Measurements from ENCODE around the gene NUBPL.
"Not testable (repeated sequence)": the region's sequence is repeated elsewhere in the genome, so short reads cannot be mapped to it uniquely, and the experiment has no call there.

Gene NUBPL

DNA sequence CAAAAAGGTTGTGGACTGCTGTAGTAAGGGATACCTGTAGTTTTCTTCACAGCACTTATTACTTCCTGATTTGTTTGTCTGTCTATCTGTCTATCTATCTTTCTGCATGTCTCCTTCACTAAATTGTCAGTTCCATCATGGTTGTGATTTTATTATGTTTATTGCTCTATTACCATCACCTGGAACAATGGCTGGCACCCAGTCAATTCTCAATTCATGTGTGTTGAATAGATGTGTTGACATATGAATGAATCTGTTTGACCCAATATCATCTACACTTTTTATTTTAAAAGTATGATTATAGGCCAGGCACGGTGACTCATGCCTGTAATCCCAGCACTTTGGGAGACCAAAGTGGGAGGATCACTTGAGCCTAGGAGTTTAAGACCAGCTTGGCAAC, 224.4 kb downstream of the NUBPL start:
- H3K27ac ChIP-seq = no peak overlapping the region
- H3K9me3 ChIP-seq = peaks cover 11% of the 10 kb centered on the region
- H3K27me3 ChIP-seq = no peaks in the 10 kb centered on the region
- H3K4me3 ChIP-seq (ENCODE audit: low read depth in 1 of 2, low read length in 1 of 2) = no peak overlapping the region
- H3K36me3 ChIP-seq = no peaks in the 10 kb centered on the region
- no peaks in the 10 kb centered on the region for H3K4me1 ChIP-seq (ENCODE audit: control insufficient read depth in 1 of 2, insufficient read depth in 1 of 2, low read depth in 1 of 2, low read length in 1 of 2)
- TF ChIP-seq, protein P1, sequence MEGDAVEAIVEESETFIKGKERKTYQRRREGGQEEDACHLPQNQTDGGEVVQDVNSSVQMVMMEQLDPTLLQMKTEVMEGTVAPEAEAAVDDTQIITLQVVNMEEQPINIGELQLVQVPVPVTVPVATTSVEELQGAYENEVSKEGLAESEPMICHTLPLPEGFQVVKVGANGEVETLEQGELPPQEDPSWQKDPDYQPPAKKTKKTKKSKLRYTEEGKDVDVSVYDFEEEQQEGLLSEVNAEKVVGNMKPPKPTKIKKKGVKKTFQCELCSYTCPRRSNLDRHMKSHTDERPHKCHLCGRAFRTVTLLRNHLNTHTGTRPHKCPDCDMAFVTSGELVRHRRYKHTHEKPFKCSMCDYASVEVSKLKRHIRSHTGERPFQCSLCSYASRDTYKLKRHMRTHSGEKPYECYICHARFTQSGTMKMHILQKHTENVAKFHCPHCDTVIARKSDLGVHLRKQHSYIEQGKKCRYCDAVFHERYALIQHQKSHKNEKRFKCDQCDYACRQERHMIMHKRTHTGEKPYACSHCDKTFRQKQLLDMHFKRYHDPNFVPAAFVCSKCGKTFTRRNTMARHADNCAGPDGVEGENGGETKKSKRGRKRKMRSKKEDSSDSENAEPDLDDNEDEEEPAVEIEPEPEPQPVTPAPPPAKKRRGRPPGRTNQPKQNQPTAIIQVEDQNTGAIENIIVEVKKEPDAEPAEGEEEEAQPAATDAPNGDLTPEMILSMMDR (IDR thresholded peaks at IDR 0.05) = no peak

DNA sequence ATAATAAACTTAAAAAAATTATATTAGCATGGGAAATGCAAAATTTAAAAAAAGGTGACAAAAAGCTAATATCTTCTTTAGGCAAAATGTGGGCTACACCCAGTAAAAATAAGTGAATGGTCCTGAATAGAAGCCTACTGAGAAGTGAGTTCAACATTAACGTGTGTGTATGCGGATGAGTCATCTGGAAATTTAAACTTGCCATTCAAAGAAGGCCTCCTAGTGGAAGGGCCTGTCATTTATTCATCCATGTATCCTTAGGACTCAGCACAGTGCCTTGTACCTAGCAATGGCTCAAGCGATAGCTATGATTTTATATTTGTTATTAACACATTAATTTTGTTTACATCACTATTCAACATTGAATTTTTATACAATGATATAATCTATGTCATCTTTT, 226.2 kb downstream of the NUBPL start:
- H3K27me3 ChIP-seq = no peaks in the 10 kb centered on the region
- no peaks in the 10 kb centered on the region for H3K36me3 ChIP-seq
- H3K27ac ChIP-seq = no peak overlapping the region
- H3K4me3 ChIP-seq (ENCODE audit: low read depth in 1 of 2, low read length in 1 of 2) = no peak overlapping the region
- TF ChIP-seq, protein P1 (IDR thresholded peaks at IDR 0.05) = no peak
- H3K9me3 ChIP-seq = no peaks in the 10 kb centered on the region
- H3K4me1 ChIP-seq (ENCODE audit: control insufficient read depth in 1 of 2, insufficient read depth in 1 of 2, low read depth in 1 of 2, low read length in 1 of 2) = no peaks in the 10 kb centered on the region

DNA sequence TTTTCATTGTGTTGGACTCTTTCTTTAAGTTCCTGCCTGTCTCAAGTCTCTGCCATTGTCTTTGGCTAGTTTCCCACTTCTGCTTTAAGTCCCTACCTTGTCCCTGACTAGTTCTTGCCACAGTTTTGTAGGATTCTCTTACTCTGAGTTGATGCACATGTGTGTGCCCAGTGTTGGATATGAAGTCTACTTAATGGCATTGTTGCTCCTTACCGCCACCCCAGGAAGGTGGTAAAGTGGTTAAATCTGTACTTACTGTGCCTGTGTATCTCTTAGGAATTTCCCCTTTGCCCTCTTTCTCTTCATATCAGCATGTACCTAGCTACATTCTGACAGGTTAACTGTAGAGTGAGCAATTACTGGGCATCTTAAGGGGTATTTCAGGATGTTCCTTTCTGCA, 227.1 kb downstream of the NUBPL start:
- TF ChIP-seq, protein P1 (IDR thresholded peaks at IDR 0.05) = no peak
- H3K4me1 ChIP-seq (ENCODE audit: control insufficient read depth in 1 of 2, insufficient read depth in 1 of 2, low read depth in 1 of 2, low read length in 1 of 2) = no peaks in the 10 kb centered on the region
- H3K27ac ChIP-seq = no peak overlapping the region
- no peak overlapping the region for H3K4me3 ChIP-seq (ENCODE audit: low read depth in 1 of 2, low read length in 1 of 2)
- no peaks in the 10 kb centered on the region for H3K27me3 ChIP-seq
- no peaks in the 10 kb centered on the region for H3K9me3 ChIP-seq
- no peaks in the 10 kb centered on the region for H3K36me3 ChIP-seq

DNA sequence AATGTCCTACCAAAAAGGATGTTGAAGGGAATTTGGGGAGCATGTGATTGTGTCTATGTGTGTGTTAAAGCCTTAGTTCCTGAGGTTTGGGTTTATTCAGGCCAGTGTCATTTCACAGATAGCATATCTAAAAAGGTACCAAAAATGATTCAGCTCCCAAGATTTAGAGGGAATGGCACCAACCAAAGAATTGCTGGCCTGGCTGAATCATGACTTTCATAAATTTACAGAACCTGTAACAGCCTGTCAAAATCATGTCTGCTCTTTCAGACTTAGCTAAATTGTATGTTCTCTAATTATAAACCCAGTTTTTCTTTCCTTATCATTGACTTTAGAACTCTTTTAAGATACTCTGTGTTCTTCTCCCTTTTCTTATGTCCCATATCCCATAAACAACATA, 231.5 kb downstream of the NUBPL start:
- no peaks in the 10 kb centered on the region for H3K9me3 ChIP-seq

DNA sequence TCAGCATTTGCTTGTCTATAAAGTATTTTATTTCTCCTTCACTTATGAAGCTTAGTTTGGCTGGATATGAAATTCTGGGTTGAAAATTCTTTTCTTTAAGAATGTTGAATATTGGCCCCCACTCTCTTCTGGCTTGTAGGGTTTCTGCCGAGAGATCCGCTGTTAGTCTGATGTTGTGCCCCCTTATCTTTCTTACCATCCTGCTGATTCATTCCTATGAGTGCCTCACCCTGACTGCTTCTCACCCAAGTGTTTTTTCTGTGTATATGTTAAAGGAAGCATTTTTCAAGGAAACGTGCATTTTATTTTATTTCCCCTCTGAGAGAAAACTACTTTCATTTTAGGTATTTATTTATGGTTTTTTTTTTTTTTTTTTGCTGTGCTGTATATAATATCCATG, 236.7 kb downstream of the NUBPL start:
- H3K4me3 ChIP-seq (ENCODE audit: low read depth in 1 of 2, low read length in 1 of 2); H3K27ac ChIP-seq; H3K9me3 ChIP-seq; H3K27me3 ChIP-seq; H3K36me3 ChIP-seq; H3K4me1 ChIP-seq (ENCODE audit: control insufficient read depth in 1 of 2, insufficient read depth in 1 of 2, low read depth in 1 of 2, low read length in 1 of 2): not testable (repeated sequence)

More for the DNA sequence above, 231.5 kb downstream of the NUBPL start:
- Histone ChIP-seq H3K4me1 (ENCODE audit: control insufficient read depth in 1 of 2, insufficient read depth in 1 of 2, low read depth in 1 of 2, low read length in 1 of 2) (no peaks in the 10 kb centered on the region), H3K27me3 (no peaks in the 10 kb centered on the region), H3K36me3 (no peaks in the 10 kb centered on the region), H3K4me3 (ENCODE audit: low read depth in 1 of 2, low read length in 1 of 2) (no peak overlapping the region), H3K27ac (no peak overlapping the region)
- TF ChIP-seq, protein P1 (IDR thresholded peaks at IDR 0.05) = no peak

DNA sequence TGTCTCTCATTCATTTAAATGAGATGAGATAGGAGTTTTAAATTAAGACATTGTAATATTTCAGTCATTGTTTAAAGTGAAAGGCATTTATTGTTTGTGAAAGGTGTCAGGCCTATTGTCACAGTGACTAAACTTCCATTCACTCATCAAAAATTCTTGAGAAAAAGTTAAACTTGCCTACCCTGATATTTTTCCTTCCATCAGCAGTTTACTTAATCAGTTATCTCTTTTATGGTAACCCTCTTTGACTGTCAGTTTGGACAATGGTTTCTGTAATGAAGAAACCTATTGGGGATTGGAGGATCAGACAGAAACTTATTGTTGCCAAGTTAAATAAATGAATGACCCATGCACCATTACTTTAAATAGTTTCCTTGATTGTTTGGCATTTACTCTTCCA, 241.6 kb downstream of the NUBPL start:
- TF ChIP-seq, protein P1 (IDR thresholded peaks at IDR 0.05) = no peak
- Histone ChIP-seq H3K4me3 (ENCODE audit: low read depth in 1 of 2, low read length in 1 of 2) (no peak overlapping the region), H3K4me1 (ENCODE audit: control insufficient read depth in 1 of 2, insufficient read depth in 1 of 2, low read depth in 1 of 2, low read length in 1 of 2) (no peaks in the 10 kb centered on the region), H3K27ac (no peak overlapping the region), H3K36me3 (no peaks in the 10 kb centered on the region), H3K27me3 (no peaks in the 10 kb centered on the region), H3K9me3 (no peaks in the 10 kb centered on the region)

All from neutrophil (primary cell).